NCI-H1092 treated with DMSO at 0.1 percent for 48 hours (cell line): ENCODE measurements around the gene ARHGEF16.

Source experiments
- DNase-seq: peaks from one replicate; lab custom pipeline; 2025; lab: John Stamatoyannopoulos, UW

The ARHGEF16 gene

GRCh38 chr1:3438661-3439180 lies 15.7 kb upstream of the ARHGEF16 start:
- DNase-seq = no peak

GRCh38 chr1:3439346-3440299 lies 14.8 kb upstream of the ARHGEF16 start:
- DNase-seq = no peak

GRCh38 chr1:3440300-3440681 lies 14.2 kb upstream of the ARHGEF16 start:
- DNase-seq = no peak

GRCh38 chr1:3440711-3441409 lies 13.6 kb upstream of the ARHGEF16 start:
- DNase-seq = no peak

GRCh38 chr1:3441410-3441847 lies 13.0 kb upstream of the ARHGEF16 start:
- DNase-seq = no peak

DNA sequence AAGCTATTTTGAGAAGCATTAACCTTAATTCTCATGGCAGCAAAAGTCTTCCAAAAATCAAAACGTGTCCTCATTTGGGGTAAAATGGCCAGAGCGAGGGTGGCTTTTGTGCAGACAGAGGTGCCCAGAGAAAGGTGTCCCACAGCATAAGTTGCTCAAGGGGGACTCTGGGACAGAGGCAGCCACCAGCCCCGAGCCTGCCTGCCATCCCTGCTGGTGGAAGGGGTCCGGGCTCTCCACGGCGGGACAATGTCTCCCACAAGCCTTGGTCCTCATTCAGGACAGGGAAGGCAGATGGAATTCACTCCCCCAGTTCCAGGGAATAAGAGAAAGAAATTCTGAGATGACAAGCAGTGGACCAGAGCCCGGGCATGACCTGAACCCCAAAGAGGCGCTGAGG lies 12.6 kb upstream of the ARHGEF16 start:
- DNase-seq = no peak

- no peak for DNase-seq
Measured at GRCh38 chr1:3442331-3442730, 12.1 kb upstream of the ARHGEF16 start.

DNA sequence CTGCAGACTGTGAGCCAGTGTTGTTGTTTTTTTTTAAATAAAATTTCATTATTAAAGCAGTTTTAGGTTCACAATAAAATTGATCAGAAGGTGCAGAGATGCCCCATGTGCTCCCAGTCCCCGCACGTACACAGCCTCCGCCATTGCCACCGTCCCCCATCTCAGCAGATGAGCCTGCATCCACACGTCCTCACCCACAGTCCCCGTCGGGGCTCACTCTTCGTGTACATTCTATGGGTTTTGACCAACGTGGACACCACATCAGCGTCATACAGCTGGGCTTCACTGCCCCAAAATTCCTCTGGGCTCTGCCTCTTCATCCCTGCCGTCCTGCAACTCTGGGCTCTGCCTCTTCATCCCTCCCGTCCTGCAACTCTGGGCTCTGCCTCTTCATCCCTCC lies 11.6 kb upstream of the ARHGEF16 start:
- DNase-seq = no peak

DNA sequence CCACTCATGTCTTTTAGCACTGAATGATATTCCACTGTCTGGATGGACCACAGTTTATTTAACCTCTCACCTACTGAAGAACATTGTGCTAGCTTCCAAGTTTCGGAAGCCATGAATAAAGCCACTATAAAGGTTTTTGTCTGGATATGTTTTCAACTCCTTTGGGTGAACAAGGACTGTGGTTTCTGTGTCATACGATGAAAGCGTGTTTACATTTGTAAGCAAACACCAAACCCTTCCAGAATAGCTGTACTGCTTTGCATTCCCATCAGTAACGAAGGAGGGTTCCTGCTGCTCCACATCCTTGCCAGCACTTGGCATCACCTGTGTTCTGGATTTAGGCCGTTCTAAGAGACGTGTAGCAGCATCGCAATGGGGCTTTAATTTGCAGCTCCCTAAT lies 10.7 kb upstream of the ARHGEF16 start:
- DNase-seq = no peak

DNA sequence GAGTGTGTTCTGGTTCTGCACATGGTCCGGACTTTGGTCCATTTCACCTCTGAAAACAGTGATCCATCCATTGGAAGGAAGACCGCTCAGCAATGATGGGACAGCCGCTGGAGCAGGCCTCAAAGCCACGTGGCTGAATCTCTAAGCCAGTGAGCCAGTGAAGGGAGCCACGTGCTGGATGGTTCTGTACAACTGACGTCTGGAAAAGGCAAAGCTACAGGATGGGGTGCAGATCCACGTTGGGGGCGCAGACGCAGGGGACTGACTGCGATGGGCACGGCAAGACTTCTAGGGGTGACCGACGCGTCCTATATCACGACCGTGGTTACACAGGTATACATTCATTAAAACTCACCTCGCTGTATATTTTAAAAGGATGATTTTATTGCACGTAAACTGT lies 10.2 kb upstream of the ARHGEF16 start:
- DNase-seq = no peak

GRCh38 chr1:3444736-3445135 lies 9.7 kb upstream of the ARHGEF16 start:
- DNase-seq = no peak

- DNase-seq = no peak
Measured at GRCh38 chr1:3450202-3450863, 4.1 kb upstream of the ARHGEF16 start.

- DNase-seq = no peak
Measured at GRCh38 chr1:3450983-3451382, 3.5 kb upstream of the ARHGEF16 start.

DNA sequence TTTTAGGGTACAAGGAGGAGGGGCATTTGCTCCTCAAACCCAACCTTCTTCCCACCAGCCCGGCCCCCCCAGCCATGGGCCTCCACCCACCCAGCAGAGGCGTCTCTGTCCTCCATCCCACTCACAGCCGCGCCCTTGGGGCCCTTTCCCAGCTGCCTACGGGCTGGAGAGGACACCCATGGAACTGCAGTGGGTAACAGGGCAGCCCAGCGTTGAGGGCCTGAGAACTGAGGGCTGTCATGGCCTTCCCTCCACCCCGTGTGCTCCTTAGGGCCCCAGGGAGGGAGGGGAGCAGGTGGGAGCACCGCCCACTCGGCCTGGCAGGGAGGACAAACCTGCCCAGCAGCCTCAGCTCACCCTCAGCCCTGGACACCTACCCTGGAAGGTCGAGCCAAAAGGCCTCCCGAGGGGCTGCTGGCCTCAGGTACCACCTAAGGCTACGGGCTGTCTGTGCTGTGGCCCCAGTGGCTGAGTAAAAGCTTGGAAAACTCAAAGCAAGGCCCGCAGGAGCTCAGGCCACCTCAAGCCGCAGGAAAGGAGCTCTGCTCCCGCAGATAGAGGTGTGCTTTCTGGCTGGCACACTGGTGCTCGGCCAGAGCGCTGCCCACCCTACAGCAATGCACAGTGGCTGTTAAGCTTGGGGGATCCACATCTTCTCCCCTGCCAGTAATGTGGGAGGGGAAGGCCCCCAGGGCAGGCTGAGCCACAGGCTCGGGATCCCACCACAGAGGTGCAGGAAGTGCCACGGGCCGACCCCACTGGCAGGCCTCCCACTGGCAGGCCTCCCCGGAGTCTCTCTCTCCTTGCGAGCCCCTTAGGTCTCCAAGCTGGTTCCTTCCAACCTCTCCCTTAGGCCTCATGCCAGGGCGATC lies 2.2 kb upstream of the ARHGEF16 start:
- DNase-seq = no peak

DNA sequence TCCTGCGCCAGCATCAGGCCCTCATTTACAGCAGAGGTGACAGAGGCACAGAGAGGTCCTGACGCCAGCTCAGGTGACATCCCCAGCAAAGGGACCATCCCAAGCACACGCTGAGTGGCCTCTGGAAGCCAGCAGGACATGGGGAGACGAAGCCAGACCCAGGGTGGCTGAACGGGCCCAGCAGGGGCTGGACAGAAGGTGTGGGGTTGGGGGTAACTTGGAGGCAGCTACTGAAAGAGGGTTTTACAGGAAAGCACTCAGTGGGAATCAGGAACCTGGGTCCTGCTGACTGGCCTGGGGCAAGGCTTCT lies 1.6 kb upstream of the ARHGEF16 start:
- DNase-seq = no peak

- DNase-seq = peak; percentile 8
Measured at GRCh38 chr1:3453203-3453761, 1.2 kb upstream of the ARHGEF16 start.

DNA sequence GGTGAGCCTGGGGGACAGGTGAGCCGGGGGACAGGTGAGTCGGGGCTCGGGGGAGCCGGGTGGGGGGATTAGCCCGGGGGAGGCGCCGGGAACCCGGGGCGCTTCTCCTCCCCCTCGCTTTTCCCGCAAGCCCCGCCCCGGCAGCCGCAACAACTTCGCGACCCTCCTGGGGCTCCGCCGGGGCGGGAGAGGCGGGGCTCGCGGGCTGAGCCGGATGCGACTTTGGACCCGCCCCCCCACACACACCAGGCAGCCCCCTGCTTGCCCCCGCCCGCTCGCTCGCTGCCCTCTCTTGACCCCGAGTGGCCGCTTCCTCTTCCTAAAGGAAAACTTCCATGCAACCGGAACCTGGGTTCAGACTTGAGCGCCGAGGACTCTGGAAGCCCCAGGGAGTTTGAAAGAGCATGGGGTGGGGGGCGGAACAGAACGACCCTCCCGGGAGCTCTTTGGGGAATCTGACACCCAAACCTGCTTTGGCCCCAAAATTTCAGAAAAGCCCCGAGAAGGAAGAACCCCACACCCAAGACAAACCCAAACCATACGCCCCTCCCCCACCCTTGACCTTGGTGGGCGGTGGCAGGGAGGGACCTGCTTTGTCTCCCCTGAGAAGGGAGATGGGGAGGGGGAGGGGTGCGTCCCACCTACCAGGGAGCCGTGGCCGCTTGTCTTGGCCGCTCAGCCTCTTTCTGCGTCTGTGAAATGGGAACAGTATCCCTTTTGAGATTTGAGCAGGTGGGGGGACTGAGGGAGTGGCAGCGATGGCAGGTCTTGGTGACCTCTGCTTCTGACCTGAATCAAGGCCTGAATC lies 550 bp downstream of the ARHGEF16 start:
- DNase-seq = no peak

GRCh38 chr1:3455670-3456448 lies 1.4 kb downstream of the ARHGEF16 start:
- no peak for DNase-seq

- no peak for DNase-seq
Measured at GRCh38 chr1:3456449-3456963, 2.0 kb downstream of the ARHGEF16 start.
